Common myeloid progenitor, CD34-positive (primary cell): ENCODE results near the gene PMPCA.

Source experiments
- CTCF ChIA-PET: fragments of 350-600 bp; sonication (Branson Sonifier 250); formaldehyde crosslinking; loops from one replicate; lab custom pipeline; 2021; ENCODE audit warnings: antibody characterized with exemption; lab: Charles Lee
- POLR2A ChIA-PET: fragments of 350-600 bp; sonication (Branson Sonifier 250); formaldehyde crosslinking; loops from one replicate; lab custom pipeline; 2021; ENCODE audit warnings: antibody characterized with exemption; lab: Charles Lee
- DNase-seq, 3 donors: peaks; one replicate each; pipeline versions ENCODE4 v3.0.0 to v3.0.0-alpha.2; 2013
- H3K27ac ChIP-seq, 2 experiments: 1 replicate in 1 of 2; 2 replicates in 1 of 2; pipeline ENCODE4 v1.7.0; 2013; ENCODE audit warnings: inconsistent platforms in 2 of 2, low read length in 2 of 2, mild to moderate bottlenecking in 2 of 2, low read depth in 1 of 2, moderate library complexity in 1 of 2; ENCODE audit not compliant: severe bottlenecking in 2 of 2, insufficient read depth in 1 of 2, poor library complexity in 1 of 2
- H3K27me3 ChIP-seq, 5 experiments: replicated peaks in 2 of 5; 1 replicate in 3 of 5; 2 replicates in 2 of 5; pipeline versions ENCODE4 v1.6.1 to v1.7.0; 2013; ENCODE audit warnings: low read length in 4 of 5, mild to moderate bottlenecking in 2 of 5, moderate library complexity in 2 of 5, inconsistent platforms in 1 of 5; ENCODE audit not compliant: insufficient read depth in 5 of 5, control insufficient read depth in 4 of 5
- H3K36me3 ChIP-seq, 4 experiments: 1 replicate in 2 of 4; 2 replicates in 2 of 4; pipeline versions ENCODE4 v1.6.1 to v1.7.0; 2013; ENCODE audit warnings: low read length in 3 of 4, control low read depth in 1 of 4, mild to moderate bottlenecking in 1 of 4; ENCODE audit not compliant: control insufficient read depth in 4 of 4, insufficient read depth in 4 of 4
- H3K4me1 ChIP-seq, 4 experiments: 1 replicate in 3 of 4; 2 replicates in 1 of 4; pipeline versions ENCODE4 v1.6.1 to v1.7.1; 2013; ENCODE audit warnings: low read length in 3 of 4, mild to moderate bottlenecking in 3 of 4, control low read depth in 1 of 4, inconsistent platforms in 1 of 4, moderate library complexity in 1 of 4; ENCODE audit not compliant: control insufficient read depth in 4 of 4, insufficient read depth in 4 of 4; ENCODE audit errors: control extremely low read depth in 1 of 4
- H3K4me3 ChIP-seq, 7 experiments: 1 replicate in 4 of 7; 2 replicates in 3 of 7; pipeline versions ENCODE4 v1.5.1 to v1.7.0; 2013; ENCODE audit warnings: mild to moderate bottlenecking in 7 of 7, low read length in 6 of 7, moderate library complexity in 6 of 7, inconsistent platforms in 2 of 7, low read depth in 2 of 7, control low read depth in 1 of 7; ENCODE audit not compliant: insufficient read depth in 4 of 7, control insufficient read depth in 1 of 7; ENCODE audit errors: extremely low read depth in 1 of 7
- H3K9me3 ChIP-seq, 5 experiments: 1 replicate in 4 of 5; 2 replicates in 1 of 5; pipeline versions ENCODE4 v1.6.1 to v1.7.1; 2013; ENCODE audit warnings: low read length in 4 of 5, mild to moderate bottlenecking in 2 of 5, inconsistent platforms in 1 of 5, low read depth in 1 of 5, moderate library complexity in 1 of 5; ENCODE audit not compliant: control insufficient read depth in 4 of 5, insufficient read depth in 2 of 5; ENCODE audit errors: control extremely low read depth in 1 of 5
- WGBS: methylation state at CpG from one replicate; pipeline ENCODE4 v1.1.5; 2013; ENCODE audit not compliant: insufficient coverage; 5-methylcytosine and 5-hydroxymethylcytosine counted together

Gene PMPCA

DNA sequence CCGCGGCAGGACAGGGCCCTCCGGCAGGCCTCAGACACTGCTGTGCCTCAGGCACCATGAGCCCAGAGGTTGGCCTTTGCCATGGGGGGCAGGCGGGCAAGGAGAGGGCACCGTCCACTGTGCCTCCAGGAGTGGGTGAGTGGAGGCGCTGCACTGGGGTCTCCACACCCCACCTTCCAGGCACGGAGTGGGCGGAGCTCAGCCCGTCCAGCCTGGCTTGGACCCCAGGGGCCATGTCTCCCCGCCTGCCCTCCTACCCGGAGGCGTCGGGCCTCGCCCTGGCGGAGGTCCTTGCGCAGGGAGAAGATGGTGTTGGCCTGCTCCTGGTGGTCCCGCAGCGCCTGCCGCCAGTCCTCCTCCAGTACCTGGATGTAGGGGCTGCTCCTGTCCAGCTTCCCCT is 40.4 kb upstream of the PMPCA start:
- ChIA-PET POLR2A (interaction anchor here (1.0 kb wide), 1 partner anchor 47 kb away, joined by 3 read pairs; no protein-coding TSS in a partner anchor), CTCF (interaction anchor here (0.9 to 4.6 kb wide), 5 partner anchors 15 to 57 kb away, joined by 3 to 26 read pairs (median 5); no protein-coding TSS in a partner anchor)
- peaks cover 2 to 35% (median 30%) of the 10 kb centered on the region in 4 experiments for H3K4me1 ChIP-seq
- H3K27me3 ChIP-seq = no peaks in the 10 kb centered on the region
- WGBS = 92% methylated on average over 6 of the region's 19 CpGs
- no peak overlapping the region for H3K4me3 ChIP-seq
- peaks cover 0 to 39% (median 16%) of the 10 kb centered on the region in 4 experiments for H3K36me3 ChIP-seq
- H3K27ac ChIP-seq = no peak overlapping the region
- DNase-seq = no peak
- H3K9me3 ChIP-seq = no peaks in the 10 kb centered on the region

DNA sequence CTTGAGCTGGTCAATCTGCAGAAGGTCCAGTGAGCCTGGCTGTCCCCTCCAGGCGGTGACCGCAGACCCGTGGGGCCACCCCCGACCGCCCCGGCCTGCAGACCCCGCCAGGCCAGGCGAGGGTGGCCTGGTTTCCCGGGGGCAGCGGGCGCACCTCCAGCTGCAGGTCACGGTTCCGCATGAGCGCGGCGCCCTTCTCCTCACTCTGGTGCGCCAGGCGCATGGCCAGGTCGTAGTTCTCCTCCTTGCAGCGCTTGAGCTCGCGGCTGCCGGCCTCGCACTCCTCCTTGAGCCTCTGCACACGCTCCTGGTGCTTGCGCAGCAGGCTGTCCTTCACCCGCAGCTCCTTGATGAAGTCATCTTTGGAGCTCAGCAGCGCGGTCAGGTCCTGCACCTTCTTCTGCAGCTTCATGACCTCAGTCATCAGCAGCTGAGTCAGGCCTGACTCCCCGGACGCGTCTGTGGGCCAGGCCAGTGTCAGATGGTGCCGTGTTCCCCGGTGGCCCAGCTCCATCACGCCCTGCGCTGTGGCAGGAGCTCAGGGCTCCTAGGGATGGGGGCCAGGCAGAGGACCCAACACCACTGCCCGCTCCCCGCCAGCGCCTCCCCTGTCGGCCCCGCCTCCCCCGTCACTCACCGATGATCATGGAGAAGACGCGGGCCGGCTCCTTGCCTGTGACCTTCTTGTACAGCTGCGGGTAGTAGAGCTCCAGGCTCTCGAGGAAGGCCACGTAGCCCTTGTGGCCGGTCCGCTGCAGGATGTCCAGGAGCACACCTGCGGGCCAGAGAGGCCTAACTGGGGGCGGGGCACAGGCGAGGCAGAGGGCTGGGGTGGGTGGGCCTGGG is 39.5 kb upstream of the PMPCA start:
- ChIA-PET CTCF (interaction anchor here (0.9 to 4.6 kb wide), 5 partner anchors 14 to 261 kb away, joined by 3 to 26 read pairs (median 5); no protein-coding TSS in a partner anchor), POLR2A (interaction anchor here (1.0 kb wide), 1 partner anchor 47 kb away, joined by 3 read pairs; no protein-coding TSS in a partner anchor)
- no peak for DNase-seq
- peaks cover 2 to 28% (median 23%) of the 10 kb centered on the region in 4 experiments for H3K4me1 ChIP-seq
- H3K4me3 ChIP-seq = no peak overlapping the region
- 97% methylated on average over 54 of the region's 54 CpGs for WGBS
- H3K27ac ChIP-seq = no peak overlapping the region
- no peaks in the 10 kb centered on the region for H3K27me3 ChIP-seq
- peaks cover 0 to 41% (median 16%) of the 10 kb centered on the region in 4 experiments for H3K36me3 ChIP-seq
- no peaks in the 10 kb centered on the region for H3K9me3 ChIP-seq

GRCh38 chr9:136371533-136371880 is 39.0 kb upstream of the PMPCA start:
- POLR2A ChIA-PET = no interaction called here
- DNase-seq = no peak
- Histone ChIP-seq H3K4me1 (peaks cover 2 to 24% (median 21%) of the 10 kb centered on the region in 4 experiments), H3K36me3 (peaks cover 0 to 44% (median 16%) of the 10 kb centered on the region in 4 experiments), H3K27ac (peak overlapping the region in 1 of 2 experiments; percentile 14), H3K27me3 (no peaks in the 10 kb centered on the region), H3K4me3 (no peak overlapping the region), H3K9me3 (no peaks in the 10 kb centered on the region)
- WGBS = 94% methylated on average over 13 of the region's 13 CpGs
- CTCF ChIA-PET = interaction anchor here (0.9 to 4.6 kb wide), 4 partner anchors 13 to 260 kb away, joined by 3 to 26 read pairs (median 4); no protein-coding TSS in a partner anchor

DNA sequence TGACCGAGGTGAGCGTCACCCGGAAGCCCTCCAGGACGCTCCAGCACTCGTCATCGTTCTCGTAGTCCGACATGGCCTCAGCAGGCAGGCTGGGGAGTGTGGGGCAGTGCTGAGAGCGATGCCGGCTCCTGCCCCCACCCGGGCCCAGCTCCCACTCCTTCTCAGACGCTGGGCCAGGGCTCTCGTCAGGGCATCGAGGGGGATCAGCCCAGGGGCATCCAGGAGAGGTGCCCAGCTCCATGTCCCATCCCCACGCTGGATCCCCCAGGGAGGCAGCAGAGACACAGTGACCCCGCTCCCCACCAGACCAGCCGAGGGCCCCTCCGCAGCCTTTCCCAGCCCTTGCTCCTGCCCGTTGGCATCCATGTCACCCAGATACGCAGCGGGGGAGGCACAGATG is 38.5 kb upstream of the PMPCA start:
- ChIA-PET POLR2A (interaction anchor here (1.3 kb wide), 1 partner anchor 9 kb away, joined by 5 read pairs; the partner anchor contains the start of gene DNLZ), CTCF (interaction anchor here (0.9 to 4.6 kb wide), 7 partner anchors 9 to 59 kb away, joined by 3 to 26 read pairs (median 4); partner anchors contain the start of gene DNLZ)
- peak overlapping the region in 5 of 7 experiments; percentile 57 to 79 (median 74) for H3K4me3 ChIP-seq
- DNase-seq = no peak
- H3K27me3 ChIP-seq = no peaks in the 10 kb centered on the region
- peak overlapping the region in 1 of 2 experiments; percentile 14 for H3K27ac ChIP-seq
- WGBS = 90% methylated on average over 19 of the region's 21 CpGs
- H3K4me1 ChIP-seq = peaks cover 2 to 26% (median 23%) of the 10 kb centered on the region in 4 experiments
- H3K36me3 ChIP-seq = peaks cover 0 to 46% (median 13%) of the 10 kb centered on the region in 4 experiments
- no peaks in the 10 kb centered on the region for H3K9me3 ChIP-seq

DNA sequence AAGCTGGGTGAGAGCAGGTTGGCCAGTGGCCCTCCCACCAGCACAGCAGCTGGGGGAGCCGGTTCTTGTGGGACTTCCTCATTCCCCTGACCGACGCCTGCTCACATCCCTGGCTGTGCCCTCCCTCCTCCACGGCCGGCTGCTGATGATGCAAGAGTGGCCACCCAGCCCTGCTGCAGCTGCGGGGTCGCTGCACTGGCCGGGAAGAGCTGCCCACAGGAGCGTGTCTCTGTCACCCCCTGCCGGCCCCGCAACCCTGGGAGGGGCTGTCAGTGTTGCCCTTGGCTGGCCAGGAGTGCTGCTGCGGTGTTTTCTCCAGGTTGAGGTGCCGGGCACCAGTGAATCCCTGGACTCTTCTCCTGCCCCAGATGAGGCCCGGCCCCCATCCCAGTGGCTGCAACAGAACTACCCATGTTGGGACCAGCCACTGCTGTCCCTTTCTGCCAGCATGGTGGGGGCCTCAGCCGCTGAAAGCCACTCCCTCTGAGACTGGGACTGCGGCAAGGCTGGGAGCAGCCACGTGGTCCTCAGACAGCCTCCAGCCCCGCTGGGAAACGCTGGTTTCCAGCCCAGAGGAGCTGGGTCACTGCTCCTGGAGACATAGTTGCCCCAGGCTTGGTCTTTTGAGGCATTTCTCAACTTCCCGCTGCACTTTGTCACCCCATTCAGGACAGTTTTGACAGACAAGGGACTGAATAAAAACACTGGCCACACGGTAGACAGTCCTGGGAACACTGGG is 37.7 kb upstream of the PMPCA start:
- Histone ChIP-seq H3K4me1 (peaks cover 2 to 32% (median 29%) of the 10 kb centered on the region in 4 experiments), H3K36me3 (peaks cover 0 to 48% (median 12%) of the 10 kb centered on the region in 4 experiments), H3K27me3 (no peaks in the 10 kb centered on the region), H3K27ac (peak overlapping the region in 1 of 2 experiments; percentile 54), H3K9me3 (no peaks in the 10 kb centered on the region), H3K4me3 (peak overlapping the region; percentile 9 to 79 (median 71))
- peak; percentile 22 to 75 (median 71) for DNase-seq
- ChIA-PET CTCF (interaction anchor here (0.9 to 4.6 kb wide), 7 partner anchors 8 to 60 kb away, joined by 3 to 26 read pairs (median 4); partner anchors contain the start of gene DNLZ), POLR2A (interaction anchor here (1.0 to 1.3 kb wide), 2 partner anchors 9 to 44 kb away, joined by 3 to 5 read pairs; partner anchors contain the start of gene DNLZ)
- 3% methylated on average over 21 of the region's 21 CpGs for WGBS

GRCh38 chr9:136373300-136374182 is 36.9 kb upstream of the PMPCA start, which contains the start of gene CARD9:
CARD9 (minus strand) TSS chr9:136373669; CDS start chr9:136372078, 1,591 bp downstream.
- no peaks in the 10 kb centered on the region for H3K9me3 ChIP-seq
- peak in 1 of 3 donors; percentile 26 for DNase-seq
- no peaks in the 10 kb centered on the region for H3K27me3 ChIP-seq
- peaks cover 2 to 32% (median 29%) of the 10 kb centered on the region in 4 experiments for H3K4me1 ChIP-seq
- peaks cover 0 to 47% (median 13%) of the 10 kb centered on the region in 4 experiments for H3K36me3 ChIP-seq
- 43% methylated on average over 18 of the region's 27 CpGs for WGBS
- POLR2A ChIA-PET = interaction anchor here (1.0 to 1.3 kb wide), 2 partner anchors 10 to 45 kb away, joined by 3 to 5 read pairs; partner anchors contain the start of gene DNLZ
- peak within 1 kb of the TSS in 1 of 2 experiments; percentile 54 for H3K27ac ChIP-seq
- CTCF ChIA-PET = interaction anchor here (0.9 to 4.6 kb wide), 5 partner anchors 7 to 61 kb away, joined by 3 to 26 read pairs (median 7); partner anchors contain the start of gene DNLZ
- H3K4me3 ChIP-seq = peak within 1 kb of the TSS; percentile 9 to 79 (median 71)
